Fibroblast of skin of back (primary cell): ENCODE data around the gene ATF5.
"Not testable (repeated sequence)": the region's sequence is repeated elsewhere in the genome, so short reads cannot be mapped to it uniquely, and the experiment has no call there.

Source experiments
- DNase-seq: peaks from one replicate; pipeline ENCODE4 v3.0.0-alpha.2; 2013

Gene ATF5

GRCh38 chr19:49923055-49924003 is 5.7 kb upstream of the ATF5 start:
- DNase-seq: no peak

GRCh38 chr19:49924004-49924880 is 4.8 kb upstream of the ATF5 start:
- DNase-seq: no peak

GRCh38 chr19:49924881-49925210 is 4.2 kb upstream of the ATF5 start:
- not testable (repeated sequence) for DNase-seq

- DNase-seq: no peak
These were observed 3.5 kb upstream of the ATF5 start for GRCh38 chr19:49925486-49925885.

GRCh38 chr19:49926515-49926914 is 2.5 kb upstream of the ATF5 start:
- no peak for DNase-seq

- DNase-seq: no peak
These were observed 1.3 kb upstream of the ATF5 start for GRCh38 chr19:49927526-49928264.

GRCh38 chr19:49929611-49930482 is 842 bp downstream of the ATF5 start:
- peak; percentile 93 for DNase-seq

- no peak for DNase-seq
These were observed 1.5 kb downstream of the ATF5 start for GRCh38 chr19:49930483-49931011.

- no peak for DNase-seq
These were observed 2.5 kb downstream of the ATF5 start for GRCh38 chr19:49931293-49932040.

- DNase-seq: no peak
These were observed 3.0 kb downstream of the ATF5 start for GRCh38 chr19:49932041-49932451.

- no peak for DNase-seq
These were observed 3.7 kb downstream of the ATF5 start for GRCh38 chr19:49932731-49933131.

GRCh38 chr19:49933643-49934042 is 4.6 kb downstream of the ATF5 start:
- DNase-seq: no peak

GRCh38 chr19:49936549-49936948 is 7.5 kb downstream of the ATF5 start:
- DNase-seq: no peak

- DNase-seq: peak; percentile 63
These were observed 8.9 kb downstream of the ATF5 start for GRCh38 chr19:49937750-49938381.

GRCh38 chr19:49938662-49939061 is 9.7 kb downstream of the ATF5 start:
- no peak for DNase-seq

GRCh38 chr19:49939721-49940481 is 10.9 kb downstream of the ATF5 start:
- no peak for DNase-seq

GRCh38 chr19:49940482-49940791 is 11.4 kb downstream of the ATF5 start:
- DNase-seq: no peak

- DNase-seq: not testable (repeated sequence)
These were observed 15.6 kb downstream of the ATF5 start for GRCh38 chr19:49944567-49944966.

- DNase-seq: no peak
These were observed 17.4 kb downstream of the ATF5 start for GRCh38 chr19:49946415-49946814.
